SK-N-SH (cell line): ENCODE data around the gene KRTAP4-4.

ENCODE experiments used
- EP300 ChIP-seq, 2 experiments: IDR thresholded peaks; 2 replicates each; pipeline versions ENCODE4 v1.4.0 to v1.6.1; 2012; ENCODE audit warnings: borderline replicate concordance in 1 of 2, low read depth in 1 of 2, low read length in 1 of 2
- GABPA ChIP-seq: IDR thresholded peaks from 2 replicates; pipeline ENCODE4 v1.4.0; 2012; ENCODE audit warnings: low read depth, mild to moderate bottlenecking
- TF ChIP-seq, protein P1 (sequence below): fragments of 150-350 bp; IDR thresholded peaks from 2 replicates; pipeline ENCODE4 v1.6.1; 2016; ENCODE audit warnings: mild to moderate bottlenecking, low read depth, low read length
- TF ChIP-seq, protein P2 (sequence below): fragments of 200-600 bp; sonication (generic); IDR thresholded peaks from 2 replicates; pipeline ENCODE4 v1.6.1; 2017; ENCODE audit warnings: antibody characterized with exemption, mild to moderate bottlenecking, moderate library complexity

DNA sequence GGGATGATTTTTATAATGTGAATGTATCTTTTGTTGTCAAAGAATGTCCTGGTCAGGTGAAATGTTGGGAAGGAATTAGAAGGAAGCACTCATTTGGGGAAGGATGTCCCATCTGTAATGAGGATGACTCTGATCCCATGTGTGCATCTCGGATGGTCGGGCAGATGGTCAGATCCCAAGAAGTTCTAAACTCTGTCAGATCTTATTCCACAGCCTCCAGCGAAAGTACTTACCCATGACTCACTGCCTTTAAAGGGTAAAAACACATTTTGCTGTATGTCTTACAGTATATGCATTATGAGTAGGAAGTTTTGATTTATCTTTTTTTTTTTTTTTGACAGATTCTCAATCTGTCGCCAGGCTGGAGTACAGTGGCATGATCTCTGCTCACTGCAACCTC, 41.8 kb downstream of the KRTAP4-4 start:
- no peak for TF ChIP-seq EP300 (IDR thresholded peaks at IDR 0.05; ENCODE audit: borderline replicate concordance in 1 of 2, low read depth in 1 of 2, low read length in 1 of 2)
- TF ChIP-seq, protein P1, sequence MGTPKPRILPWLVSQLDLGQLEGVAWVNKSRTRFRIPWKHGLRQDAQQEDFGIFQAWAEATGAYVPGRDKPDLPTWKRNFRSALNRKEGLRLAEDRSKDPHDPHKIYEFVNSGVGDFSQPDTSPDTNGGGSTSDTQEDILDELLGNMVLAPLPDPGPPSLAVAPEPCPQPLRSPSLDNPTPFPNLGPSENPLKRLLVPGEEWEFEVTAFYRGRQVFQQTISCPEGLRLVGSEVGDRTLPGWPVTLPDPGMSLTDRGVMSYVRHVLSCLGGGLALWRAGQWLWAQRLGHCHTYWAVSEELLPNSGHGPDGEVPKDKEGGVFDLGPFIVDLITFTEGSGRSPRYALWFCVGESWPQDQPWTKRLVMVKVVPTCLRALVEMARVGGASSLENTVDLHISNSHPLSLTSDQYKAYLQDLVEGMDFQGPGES, result no peak
- TF ChIP-seq, protein P2, sequence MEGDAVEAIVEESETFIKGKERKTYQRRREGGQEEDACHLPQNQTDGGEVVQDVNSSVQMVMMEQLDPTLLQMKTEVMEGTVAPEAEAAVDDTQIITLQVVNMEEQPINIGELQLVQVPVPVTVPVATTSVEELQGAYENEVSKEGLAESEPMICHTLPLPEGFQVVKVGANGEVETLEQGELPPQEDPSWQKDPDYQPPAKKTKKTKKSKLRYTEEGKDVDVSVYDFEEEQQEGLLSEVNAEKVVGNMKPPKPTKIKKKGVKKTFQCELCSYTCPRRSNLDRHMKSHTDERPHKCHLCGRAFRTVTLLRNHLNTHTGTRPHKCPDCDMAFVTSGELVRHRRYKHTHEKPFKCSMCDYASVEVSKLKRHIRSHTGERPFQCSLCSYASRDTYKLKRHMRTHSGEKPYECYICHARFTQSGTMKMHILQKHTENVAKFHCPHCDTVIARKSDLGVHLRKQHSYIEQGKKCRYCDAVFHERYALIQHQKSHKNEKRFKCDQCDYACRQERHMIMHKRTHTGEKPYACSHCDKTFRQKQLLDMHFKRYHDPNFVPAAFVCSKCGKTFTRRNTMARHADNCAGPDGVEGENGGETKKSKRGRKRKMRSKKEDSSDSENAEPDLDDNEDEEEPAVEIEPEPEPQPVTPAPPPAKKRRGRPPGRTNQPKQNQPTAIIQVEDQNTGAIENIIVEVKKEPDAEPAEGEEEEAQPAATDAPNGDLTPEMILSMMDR, result no peak
- no peak for TF ChIP-seq GABPA
